NB4 (cell line): ENCODE measurements around the gene CDC123.

ENCODE experiments used
- CTCF ChIP-seq: IDR thresholded peaks from one replicate; pipeline ENCODE4 v1.5.1; 2012; ENCODE audit warnings: low read depth, low read length
- POLR2A ChIP-seq: IDR thresholded peaks from 2 replicates; pipeline ENCODE4 v1.6.1; 2011; ENCODE audit warnings: mild to moderate bottlenecking; ENCODE audit not compliant: insufficient read length; ENCODE audit errors: extremely low read depth

- TF ChIP-seq CTCF: no peak
- no peak for TF ChIP-seq POLR2A
Observed at GRCh38 chr10:12156367-12157123, 39.4 kb upstream of the CDC123 start.
